Stimulated activated CD4-positive, alpha-beta T cell treated with anti-CD3 and anti-CD28 coated beads, Interleukin-2, amount 100 ng/mL, for 4 hours (primary cell): Measurements from ENCODE around the gene GPC3.
A peak's percentile ranks its signal among the peaks of the same experiment; 100 is the strongest.

Experiments
- DNase-seq: peaks from one replicate; pipeline ENCODE4 v3.0.0-alpha.2; 2020; ENCODE audit warnings: low read depth

Gene GPC3

GRCh38 chrX:133840415-133840814, 145.0 kb downstream of the GPC3 start:
- DNase-seq = no peak

DNA sequence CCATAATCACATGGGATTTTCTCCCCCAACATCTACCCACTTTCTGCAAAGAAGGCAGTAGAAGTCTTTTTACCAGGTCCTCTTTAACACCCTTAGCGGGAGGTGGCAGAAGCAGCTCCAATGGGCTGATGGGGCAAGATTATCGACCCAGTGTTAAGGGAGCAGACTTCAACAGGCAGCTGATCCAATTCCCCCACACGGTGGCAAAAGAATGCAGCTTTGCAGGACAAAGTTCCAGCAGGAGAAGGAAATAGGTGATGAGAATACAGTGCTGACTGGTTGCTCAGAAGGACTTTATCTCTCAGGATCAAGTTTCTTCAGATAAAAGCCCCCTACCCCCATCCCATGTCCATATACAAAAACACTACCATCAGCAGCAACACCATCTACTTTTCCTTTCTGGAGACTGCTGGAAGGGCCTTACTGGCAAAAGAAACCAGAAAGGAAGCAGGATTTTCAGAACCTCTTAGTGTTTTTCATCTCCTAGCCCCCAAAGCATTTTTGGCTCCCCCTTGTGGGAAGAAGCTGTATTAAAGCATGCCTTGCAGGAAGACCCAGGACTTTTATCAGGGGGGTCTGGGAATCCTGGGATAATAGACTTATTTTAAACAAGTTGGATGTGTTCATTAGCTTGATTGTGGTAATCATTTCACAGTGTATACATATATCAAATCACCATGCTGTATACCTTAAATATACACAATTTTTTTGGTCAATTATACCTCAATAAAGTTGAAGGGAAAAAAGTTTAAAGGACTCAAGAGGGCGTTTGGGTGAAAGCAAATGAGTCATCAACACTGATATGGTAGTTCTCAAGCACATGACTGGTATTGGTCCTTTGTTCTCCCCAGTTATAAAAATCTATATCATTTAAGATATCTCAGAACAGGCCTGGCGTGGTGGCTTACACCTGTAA, 146.4 kb downstream of the GPC3 start:
- DNase-seq = peak; percentile 3

DNA sequence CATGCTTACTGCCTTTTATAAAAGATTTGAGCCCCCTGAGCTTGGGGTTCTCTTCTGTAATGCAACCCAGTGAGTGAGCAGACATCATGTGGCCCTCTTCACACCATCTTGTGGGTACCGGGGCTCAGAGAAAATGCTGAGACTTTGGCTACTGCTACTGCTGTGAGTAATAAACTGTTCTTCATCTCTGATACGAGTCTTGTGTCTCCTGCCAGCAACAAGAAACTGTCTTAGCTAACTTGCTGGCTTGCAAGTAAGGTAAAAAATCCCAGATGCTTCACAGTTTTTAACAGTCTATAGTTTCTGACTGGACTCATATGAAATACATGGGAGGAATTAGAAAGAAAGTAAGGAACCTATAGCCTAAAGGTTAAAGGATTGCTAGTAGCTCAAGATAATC, 148.3 kb downstream of the GPC3 start:
- DNase-seq = no peak

DNA sequence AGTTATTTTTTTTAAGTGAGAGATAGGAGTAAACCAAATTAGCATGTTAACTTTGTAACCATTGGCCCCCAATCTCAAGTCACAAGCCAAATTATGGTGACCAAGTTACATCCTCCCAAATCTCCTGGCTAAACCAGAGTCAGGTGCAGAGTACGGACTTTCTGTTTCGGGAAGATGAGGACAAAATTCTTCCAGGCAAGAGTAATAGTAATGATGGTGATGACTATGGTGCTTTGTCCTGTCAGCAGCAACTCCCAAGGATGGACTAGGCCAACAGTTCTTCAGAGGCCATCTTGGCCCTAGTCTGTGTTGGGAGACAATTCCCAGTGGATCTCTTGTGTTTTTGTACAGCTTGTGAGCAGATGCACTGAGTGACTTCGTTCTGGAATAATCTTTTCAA, 148.8 kb downstream of the GPC3 start:
- DNase-seq = no peak

DNA sequence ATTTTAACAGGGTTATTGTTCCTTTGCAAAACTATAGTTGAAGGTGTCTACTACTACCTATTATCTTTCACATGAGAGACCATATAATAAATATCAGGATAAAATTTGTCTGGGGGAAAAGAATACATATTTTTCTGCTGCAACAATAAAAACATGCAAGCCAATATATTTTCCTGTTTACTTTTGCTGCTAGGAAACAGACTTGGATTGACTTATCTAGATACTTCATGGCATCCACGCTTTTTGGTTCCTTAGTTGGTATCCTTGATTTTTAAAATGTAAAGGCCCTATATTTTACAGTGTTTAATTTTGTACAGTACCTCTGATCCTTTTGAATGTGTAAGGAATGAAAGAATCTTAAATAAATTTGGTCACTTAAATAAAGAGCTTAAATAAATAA, 150.6 kb downstream of the GPC3 start:
- DNase-seq = no peak

DNA sequence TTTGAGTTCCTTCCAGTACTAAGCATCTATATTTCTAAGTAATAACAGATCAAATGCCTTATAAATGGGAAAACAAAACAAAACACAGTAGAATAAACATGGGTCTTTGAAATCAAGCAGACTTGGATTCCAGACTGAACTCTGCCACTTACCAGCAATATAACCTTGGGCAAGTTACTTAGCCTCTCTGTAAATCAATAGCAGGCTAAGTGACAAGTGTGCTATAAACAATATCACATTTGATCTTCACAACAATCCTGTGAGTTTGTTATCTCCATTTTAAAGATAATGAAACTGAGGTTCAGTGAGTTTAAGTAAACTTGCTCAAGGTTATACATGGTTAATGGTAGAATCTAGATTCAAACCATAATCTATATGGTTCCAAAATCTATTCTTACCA, 165.8 kb downstream of the GPC3 start:
- DNase-seq = no peak

DNA sequence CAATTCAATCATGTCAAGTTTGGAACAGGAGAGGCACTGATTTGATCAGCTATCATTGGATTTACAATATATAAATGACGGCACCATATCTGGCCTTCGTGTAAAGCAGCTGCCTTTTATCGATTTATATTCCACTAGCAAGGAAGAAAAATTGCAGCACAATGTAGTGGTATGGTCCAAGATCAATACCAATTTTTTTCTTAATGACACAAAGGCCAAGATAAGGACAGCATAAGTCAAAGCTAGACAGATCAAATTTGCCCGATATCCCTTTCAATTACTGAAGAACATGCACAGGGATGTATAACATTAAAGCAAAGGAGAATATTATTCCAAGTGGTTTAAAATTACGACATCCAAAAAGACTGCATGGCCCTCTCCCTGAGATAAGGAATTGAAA, 167.4 kb downstream of the GPC3 start:
- DNase-seq = no peak

GRCh38 chrX:133815496-133815895, 169.9 kb downstream of the GPC3 start:
- no peak for DNase-seq

- no peak for DNase-seq
These were observed 171.4 kb downstream of the GPC3 start for GRCh38 chrX:133813971-133814370.

- DNase-seq = no peak
These were observed 173.0 kb downstream of the GPC3 start for GRCh38 chrX:133812402-133812801.

GRCh38 chrX:133810925-133811324, 174.5 kb downstream of the GPC3 start:
- DNase-seq = no peak

GRCh38 chrX:133804072-133804471, 181.3 kb downstream of the GPC3 start:
- no peak for DNase-seq

- DNase-seq = no peak
These were observed 189.1 kb downstream of the GPC3 start for GRCh38 chrX:133796282-133796681.

GRCh38 chrX:133794126-133794525, 191.3 kb downstream of the GPC3 start:
- no peak for DNase-seq

DNA sequence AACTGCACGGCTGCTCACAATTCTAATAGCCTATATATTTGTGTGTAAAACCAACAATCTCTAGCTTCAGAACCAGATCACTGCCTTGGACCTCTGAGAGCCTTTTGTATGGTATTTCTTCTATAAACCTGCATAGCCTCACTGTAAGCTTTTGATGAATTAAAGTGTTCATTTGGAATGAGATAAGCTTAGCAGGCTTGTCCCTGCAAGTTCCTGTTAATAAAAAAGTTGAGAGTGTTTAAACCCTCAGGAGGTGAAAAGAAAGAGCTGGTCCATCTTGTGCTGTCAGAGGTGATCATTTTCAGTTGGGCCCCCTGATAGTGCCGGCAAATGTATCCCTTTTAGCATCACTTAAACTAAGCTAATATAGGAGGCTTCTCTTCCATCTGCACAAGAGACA, 191.8 kb downstream of the GPC3 start:
- no peak for DNase-seq

GRCh38 chrX:133792198-133792953, 193.0 kb downstream of the GPC3 start:
- DNase-seq = peak; percentile 32

GRCh38 chrX:133789829-133790228, 195.6 kb downstream of the GPC3 start:
- no peak for DNase-seq

GRCh38 chrX:133786382-133786781, 199.0 kb downstream of the GPC3 start:
- no peak for DNase-seq

DNA sequence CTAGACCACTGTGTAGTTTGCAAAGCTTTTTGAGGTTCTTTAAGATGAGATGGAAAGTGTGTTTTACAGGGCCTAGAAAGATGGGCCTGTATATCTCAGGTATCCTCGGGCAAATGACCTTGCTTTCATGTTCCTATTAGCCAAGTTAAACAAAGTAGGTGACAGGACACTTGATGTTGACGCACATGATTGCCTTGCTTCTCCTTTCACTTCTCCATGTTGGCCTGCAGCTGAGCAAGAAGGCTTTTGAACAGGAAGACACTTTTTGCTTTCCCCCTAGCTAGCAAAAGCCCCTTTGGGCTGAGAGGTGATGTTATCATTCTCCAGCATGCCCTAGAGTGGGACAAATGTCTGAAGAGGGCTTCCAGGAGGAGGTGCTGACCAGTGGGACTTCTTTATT, 202.1 kb downstream of the GPC3 start:
- DNase-seq = no peak

DNA sequence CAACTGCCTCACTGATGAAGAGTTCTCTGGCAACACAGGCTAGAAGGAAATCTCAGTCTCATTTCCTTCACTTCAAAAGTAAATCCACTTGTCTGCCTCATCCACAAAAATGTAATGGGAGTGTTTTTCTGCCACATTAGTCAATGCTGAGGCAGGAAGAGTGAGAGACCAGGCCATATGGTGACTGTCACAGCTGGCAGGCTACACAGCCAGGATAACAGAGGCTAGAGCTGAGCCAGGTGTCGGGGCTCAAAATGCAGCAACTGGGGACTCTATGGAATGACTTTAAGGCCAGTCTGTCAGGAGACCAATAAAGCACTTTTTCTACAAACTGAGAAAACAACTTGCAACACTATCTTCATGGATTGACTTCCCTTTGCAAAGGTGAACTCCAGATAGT, 204.2 kb downstream of the GPC3 start:
- no peak for DNase-seq

GRCh38 chrX:133776072-133776471, 209.3 kb downstream of the GPC3 start:
- peak; percentile 2 for DNase-seq

GRCh38 chrX:133774807-133775206, 210.6 kb downstream of the GPC3 start:
- DNase-seq = no peak

GRCh38 chrX:133771086-133771646, 214.2 kb downstream of the GPC3 start:
- no peak for DNase-seq
